Tongue (tissue), 2 donors: ENCODE measurements around the gene TMEM178A. TPM values are rescaled to one million over a fixed set of nuclear protein-coding genes. Genes with fewer than 3 reads are reported as not detected.
"Not testable (repeated sequence)": the region's sequence is repeated elsewhere in the genome, so short reads cannot be mapped to it uniquely, and the experiment has no call there.

Experiments used
- DNase-seq: peaks from one replicate; pipeline ENCODE4 v3.0.0-alpha.2; 2015
- total RNA-seq: library from RNA; depleted of rRNA; stranded (reverse); fragments of >200 nt; gene quantifications from one replicate; pipeline ENCODE4 v1.2.3, GENCODE V29; 2014

Gene TMEM178A
- total RNA-seq, 1 donor from 2014 or later: 4.9 TPM

- no peak for DNase-seq
These were observed 17.1 kb upstream of the TMEM178A start for GRCh38 chr2:39648580-39648979.

GRCh38 chr2:39649511-39649910 lies 16.2 kb upstream of the TMEM178A start:
- no peak for DNase-seq

DNA sequence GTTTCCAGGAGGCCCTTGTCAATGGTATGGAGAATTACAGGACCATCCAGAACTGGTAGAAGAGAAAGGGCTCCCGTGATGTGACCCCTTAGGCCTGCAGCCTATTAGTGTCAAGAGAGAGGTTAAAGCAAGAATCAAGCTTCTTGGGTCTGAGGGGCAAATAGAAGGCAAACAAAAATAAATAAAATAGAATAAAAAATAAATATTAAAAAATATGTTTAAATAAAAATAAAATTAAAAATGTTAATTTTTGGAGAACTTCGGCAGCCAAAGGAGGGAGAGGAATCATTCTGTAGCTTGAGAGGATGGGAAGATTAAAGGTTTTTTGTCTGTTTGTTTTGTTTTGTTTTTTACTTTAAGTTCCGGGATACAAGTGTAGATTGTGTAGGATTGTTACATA lies 15.2 kb upstream of the TMEM178A start:
- no peak for DNase-seq

DNA sequence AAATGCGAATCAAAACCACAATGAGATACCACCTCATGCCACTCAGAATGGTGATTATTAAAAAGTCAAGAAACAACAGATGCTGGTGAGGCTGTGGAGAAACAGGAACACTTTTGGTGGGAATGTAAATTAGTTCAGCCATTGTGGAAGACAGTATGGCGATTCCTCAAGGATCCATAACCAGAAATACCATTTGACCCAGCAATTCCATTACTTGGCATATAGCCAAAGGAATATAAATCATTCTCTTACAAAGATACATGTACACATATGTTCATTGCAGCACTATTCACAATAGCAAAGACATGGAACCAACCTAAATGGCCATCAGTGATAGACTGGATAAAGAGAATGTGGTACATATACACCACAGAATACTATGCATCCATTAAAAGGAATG lies 9.5 kb upstream of the TMEM178A start:
- DNase-seq: not testable (repeated sequence)

GRCh38 chr2:39657287-39657937 lies 8.3 kb upstream of the TMEM178A start:
- no peak for DNase-seq

DNA sequence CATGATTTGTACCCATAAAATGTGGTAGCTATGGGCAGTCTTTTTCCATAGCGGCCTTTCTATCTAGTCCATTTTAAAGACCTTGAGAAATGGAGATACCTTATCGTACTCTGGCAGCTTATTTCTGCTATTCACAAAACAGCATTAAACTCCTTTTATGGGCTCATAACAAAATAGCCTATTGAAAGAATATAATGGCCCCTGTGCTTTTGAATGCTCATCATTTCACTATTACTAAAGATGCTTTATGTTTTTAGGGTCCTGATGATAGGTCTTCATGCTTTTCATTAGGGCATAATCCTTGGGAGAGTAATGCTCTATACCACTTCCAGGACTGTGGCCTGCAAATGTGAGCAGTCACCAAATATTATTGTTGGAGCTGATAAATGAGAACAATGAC lies 7.3 kb upstream of the TMEM178A start:
- DNase-seq: no peak

DNA sequence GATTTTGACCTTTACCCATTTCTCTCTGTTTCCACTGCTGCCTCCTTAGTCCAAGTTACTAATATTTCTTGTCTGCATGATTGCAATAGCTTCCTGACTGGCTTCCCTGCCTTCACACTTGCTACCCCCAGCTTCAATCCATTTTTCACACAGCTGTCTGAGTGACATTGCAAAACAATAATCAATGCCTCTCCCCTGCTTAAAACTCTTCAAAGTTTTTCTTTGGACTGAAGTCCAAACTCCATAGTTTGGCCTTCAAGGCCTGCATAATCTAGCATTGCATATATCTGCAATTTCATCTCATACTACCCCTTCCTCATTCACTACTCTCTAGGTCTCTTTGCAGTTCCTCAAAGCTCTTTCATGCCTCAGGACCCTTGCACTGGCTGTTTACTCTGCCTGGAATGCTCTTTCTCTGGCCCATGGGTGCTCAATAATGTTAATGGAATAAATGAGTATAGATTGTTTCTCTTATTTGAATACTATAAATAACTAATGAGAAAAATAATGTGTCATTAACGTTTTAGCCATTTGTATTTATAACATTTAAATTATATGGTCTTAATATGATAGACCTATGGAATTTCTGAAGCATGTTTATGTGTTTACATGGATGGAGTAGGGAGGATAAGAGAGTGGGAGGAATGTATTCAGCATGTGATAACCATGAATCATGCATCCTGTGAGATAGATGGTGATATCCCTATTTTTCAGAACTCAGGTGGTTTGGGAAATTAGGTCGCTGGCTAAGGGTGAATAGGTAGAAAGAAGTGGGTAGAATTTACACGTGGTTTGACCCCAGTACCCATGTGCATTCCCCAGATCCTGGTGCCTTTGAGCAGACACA lies 5.7 kb upstream of the TMEM178A start:
- DNase-seq: no peak

DNA sequence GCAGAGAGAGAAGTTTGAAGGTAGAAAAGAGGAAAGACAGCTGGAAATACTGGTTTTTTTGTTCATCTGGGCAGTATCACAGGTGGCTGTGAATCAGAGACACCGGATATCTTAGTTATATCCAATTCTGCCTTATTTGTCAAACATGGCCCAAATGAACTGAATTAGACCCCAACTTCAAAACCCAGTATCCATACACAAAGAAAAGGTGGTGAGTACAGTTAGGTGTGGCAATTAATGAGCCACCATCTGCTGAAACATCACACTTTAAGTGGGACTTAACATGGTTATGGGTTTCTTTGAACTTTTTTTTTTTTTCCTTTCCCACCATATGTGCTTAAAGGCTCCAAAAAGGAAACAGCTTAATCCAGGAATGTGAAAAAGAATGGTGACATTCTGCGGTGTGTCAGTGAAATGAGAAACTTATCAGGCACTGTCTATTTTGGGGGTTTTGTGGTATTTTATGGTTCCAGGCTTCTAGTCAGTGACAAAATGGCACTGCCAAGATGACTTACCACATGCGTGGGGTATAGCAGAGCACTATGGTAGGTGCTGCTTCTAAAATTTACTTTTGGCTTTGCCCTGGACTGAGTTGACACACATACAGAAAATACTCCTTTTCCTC lies 5.0 kb upstream of the TMEM178A start:
- no peak for DNase-seq

- no peak for DNase-seq
These were observed 3.9 kb upstream of the TMEM178A start for GRCh38 chr2:39661826-39662225.

DNA sequence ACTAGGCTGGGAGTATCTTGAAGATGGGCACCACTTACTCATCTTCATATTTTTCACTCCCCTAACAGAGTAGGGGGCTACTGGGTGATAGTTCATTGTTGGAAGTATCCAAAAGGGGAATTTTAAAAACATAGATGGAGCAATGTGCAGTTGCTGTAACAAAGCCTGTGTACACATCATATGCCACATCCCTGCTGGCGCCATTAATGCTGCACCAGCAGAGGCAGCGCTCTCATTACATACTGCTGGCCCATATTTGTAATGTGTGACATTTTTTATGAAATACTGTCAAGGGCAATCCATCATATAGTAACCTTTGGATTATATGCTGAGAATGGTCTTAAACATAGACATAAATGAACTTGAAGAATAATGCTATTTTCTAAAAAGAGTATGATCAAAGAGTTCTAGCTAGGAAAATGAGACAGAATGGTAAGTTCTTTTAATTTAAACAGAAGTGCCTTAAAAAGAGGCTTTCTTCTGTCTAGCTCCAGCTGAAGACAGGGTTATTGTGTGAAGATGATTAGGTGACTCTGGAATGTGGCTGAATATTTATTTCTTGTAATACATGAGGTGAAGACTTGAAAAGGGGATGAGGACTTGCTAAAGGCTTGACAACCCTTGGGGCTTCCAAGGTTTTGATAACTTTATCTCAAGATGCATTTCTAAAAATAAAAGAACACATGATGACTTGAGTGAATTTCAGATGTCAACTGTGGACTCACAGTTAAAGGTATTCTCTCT lies 2.4 kb upstream of the TMEM178A start:
- no peak for DNase-seq

DNA sequence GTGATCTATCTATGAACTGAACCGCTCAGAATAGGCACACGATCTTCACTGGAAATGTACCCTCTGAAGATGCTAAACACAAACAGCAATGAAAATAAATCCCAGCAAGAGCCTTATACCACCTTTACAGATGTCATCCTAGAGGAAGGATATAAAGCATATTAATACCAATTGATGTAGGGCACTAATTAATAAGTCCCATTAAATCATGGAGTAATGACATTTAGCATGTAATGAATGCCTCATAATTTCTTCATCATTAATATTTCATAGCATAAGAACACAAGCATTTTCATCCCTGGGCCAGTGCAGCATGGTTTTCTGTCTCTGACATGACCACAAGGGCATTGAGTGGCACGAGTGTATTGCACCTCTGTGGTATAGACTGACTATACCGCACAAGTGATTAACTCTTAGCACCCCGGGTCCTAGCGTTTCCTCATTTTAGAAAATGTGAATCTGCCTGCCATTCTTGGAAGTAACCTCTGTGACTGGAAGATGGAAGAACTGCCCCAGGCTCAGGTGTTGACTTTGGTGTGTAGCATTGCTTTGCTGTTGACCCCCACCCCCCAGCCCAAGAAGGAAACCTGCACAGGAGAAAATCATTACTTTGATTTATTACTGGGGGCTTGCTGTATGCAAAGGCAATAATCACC lies 1.4 kb upstream of the TMEM178A start:
- no peak for DNase-seq

GRCh38 chr2:39664888-39665591 lies 677 bp upstream of the TMEM178A start:
- DNase-seq: peak; percentile 24

DNA sequence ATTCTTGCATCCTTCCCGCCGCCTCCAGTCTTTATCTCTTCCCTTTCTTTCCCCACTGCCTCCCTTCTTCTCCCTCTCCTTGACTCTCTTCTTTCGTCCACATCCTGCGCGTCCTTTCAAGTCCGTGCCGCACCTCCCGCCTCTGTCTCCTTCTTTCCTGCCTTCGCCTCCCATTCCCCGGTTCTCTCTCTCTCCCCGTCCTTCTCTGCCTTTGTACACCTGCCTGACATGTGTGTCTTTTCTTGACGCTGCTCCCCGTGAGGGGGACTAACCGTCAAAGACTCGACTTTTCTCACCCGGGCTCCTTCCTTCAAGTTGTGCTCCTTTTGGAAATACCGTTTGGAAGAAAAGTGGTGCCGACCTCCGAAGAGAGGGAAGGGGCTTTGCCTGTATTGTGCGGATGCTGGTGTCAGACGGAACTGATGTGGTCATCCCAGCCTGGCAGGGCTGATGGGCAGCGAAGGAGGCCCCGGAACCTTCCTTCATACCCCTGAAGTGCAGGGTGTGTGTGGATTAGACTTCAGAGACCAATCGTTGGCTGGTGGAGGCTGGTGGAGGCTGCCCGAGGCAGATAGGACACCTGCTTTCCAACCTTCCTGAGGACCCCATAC lies 879 bp downstream of the TMEM178A start:
- peak; percentile 21 for DNase-seq

- no peak for DNase-seq
These were observed 1.6 kb downstream of the TMEM178A start for GRCh38 chr2:39667104-39667885.

- no peak for DNase-seq
These were observed 2.2 kb downstream of the TMEM178A start for GRCh38 chr2:39667886-39668276.

GRCh38 chr2:39668576-39669080 lies 2.9 kb downstream of the TMEM178A start:
- DNase-seq: no peak

GRCh38 chr2:39671604-39672003 lies 5.9 kb downstream of the TMEM178A start:
- DNase-seq: no peak

DNA sequence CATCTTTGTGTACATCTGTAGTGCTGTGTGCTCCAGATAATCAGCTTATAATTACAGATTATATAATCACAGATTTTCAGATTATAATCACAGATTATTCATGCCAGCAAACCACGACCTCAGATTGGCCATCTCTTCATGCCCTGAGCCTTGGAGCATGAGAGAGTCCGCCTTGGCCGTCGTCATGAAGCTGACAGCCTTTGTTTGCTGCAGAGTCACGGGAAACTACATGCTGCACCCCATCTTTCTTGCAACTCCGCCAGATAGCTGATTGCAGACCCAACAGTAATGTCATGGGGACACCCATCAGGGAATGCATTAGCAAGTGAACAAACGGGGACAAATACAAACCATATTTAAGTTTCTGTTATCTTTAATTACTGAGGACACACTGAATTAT lies 7.3 kb downstream of the TMEM178A start:
- no peak for DNase-seq

- DNase-seq: no peak
These were observed 10.6 kb downstream of the TMEM178A start for GRCh38 chr2:39676342-39676741.

- no peak for DNase-seq
These were observed 12.5 kb downstream of the TMEM178A start for GRCh38 chr2:39678170-39678569.
